GM19395 (cell line): ENCODE results near the gene TUBG1.

Experiments
- ATAC-seq: cut with Tn5 transposase; IDR thresholded peaks from one replicate; pipeline ENCODE4 v1.9.1; 2021; ENCODE audit warnings: mild to moderate bottlenecking, moderate library complexity; ENCODE audit not compliant: unreplicated experiment

The TUBG1 gene

GRCh38 chr17:42609182-42609813 is at the start of gene TUBG1, which contains the start of gene RETREG3:
TUBG1 (plus strand) TSS chr17:42609683; CDS start chr17:42609738, 55 bp downstream.
RETREG3 (minus strand) TSS chr17:42609374; CDS start chr17:42609324, 50 bp downstream.
- ATAC-seq = peak; percentile 86

GRCh38 chr17:42560246-42560645 is 49.2 kb upstream of the TUBG1 start:
- ATAC-seq = no peak

- ATAC-seq = peak; percentile 62
Observed at GRCh38 chr17:42561897-42562387, 47.5 kb upstream of the TUBG1 start, which contains the start of gene COASY. COASY (plus strand) TSS chr17:42562148; CDS start chr17:42562623, 475 bp downstream.

GRCh38 chr17:42562388-42563142 is 46.9 kb upstream of the TUBG1 start:
- no peak for ATAC-seq

GRCh38 chr17:42563143-42563509 is 46.4 kb upstream of the TUBG1 start:
- no peak for ATAC-seq

- no peak for ATAC-seq
Observed at GRCh38 chr17:42563543-42563942, 45.9 kb upstream of the TUBG1 start.

GRCh38 chr17:42563950-42564349 is 45.5 kb upstream of the TUBG1 start:
- no peak for ATAC-seq

GRCh38 chr17:42564815-42565522 is 44.5 kb upstream of the TUBG1 start:
- ATAC-seq = no peak

GRCh38 chr17:42565523-42566214 is 43.8 kb upstream of the TUBG1 start:
- no peak for ATAC-seq

GRCh38 chr17:42566215-42566882 is 43.1 kb upstream of the TUBG1 start:
- no peak for ATAC-seq

- peak; percentile 61 for ATAC-seq
Observed at GRCh38 chr17:42566883-42567573, 42.5 kb upstream of the TUBG1 start, which contains the start of gene MLX. MLX (plus strand) TSS chr17:42567100; CDS start chr17:42567125, 25 bp downstream.

- no peak for ATAC-seq
Observed at GRCh38 chr17:42568341-42569111, 41.0 kb upstream of the TUBG1 start.

GRCh38 chr17:42571435-42572225 is 37.9 kb upstream of the TUBG1 start:
- no peak for ATAC-seq

GRCh38 chr17:42573095-42573494 is 36.4 kb upstream of the TUBG1 start:
- ATAC-seq = no peak

GRCh38 chr17:42574463-42574862 is 35.0 kb upstream of the TUBG1 start:
- no peak for ATAC-seq

- ATAC-seq = no peak
Observed at GRCh38 chr17:42577140-42577531, 32.3 kb upstream of the TUBG1 start.

- peak; percentile 69 for ATAC-seq
Observed at GRCh38 chr17:42577532-42578281, 31.8 kb upstream of the TUBG1 start, which contains the start of gene PSMC3IP. PSMC3IP (minus strand) TSS chr17:42577729; CDS start chr17:42577686, 43 bp downstream.
